Panc1 (cell line): ENCODE data around the gene DST. TPM values are rescaled to one million over a fixed set of nuclear protein-coding genes. Genes with fewer than 3 reads are reported as not detected.

Experiments used
- ATAC-seq: fragments of 200-7000 bp; cut with Tn5 transposase; 2 replicates; pipeline ENCODE4 v1.9.1; 2020; ENCODE audit warnings: mild to moderate bottlenecking, moderate library complexity
- BruUV-seq: library from RNA; stranded (reverse); fragments of 400-500 nt; replicated peaks from 2 replicates; lab custom pipeline; 2021; lab: Mats Ljungman, UMichigan
- CTCF ChIA-PET: fragments of 300-600 bp; sonication (Branson Sonifier 250); formaldehyde crosslinking; loops from one replicate; lab custom pipeline; 2022; ENCODE audit warnings: antibody characterized with exemption; lab: Charles Lee
- POLR2A ChIA-PET: fragments of 300-600 bp; sonication (Branson Sonifier 250); formaldehyde crosslinking; loops from one replicate; lab custom pipeline; 2022; ENCODE audit warnings: antibody characterized with exemption; lab: Charles Lee
- DNase-seq: peaks from one replicate; pipeline ENCODE4 v3.0.0-alpha.2; 2010; ENCODE audit warnings: low read depth, low spot score
- H3K27ac ChIP-seq: 2 replicates; pipeline ENCODE4 v1.5.1; 2011; ENCODE audit warnings: mild to moderate bottlenecking, low read length, inconsistent platforms
- H3K27me3 ChIP-seq: fragments of 200-500 bp; sonication (Bioruptor generic); 2 replicates; pipeline ENCODE4 v1.6.0; 2014; ENCODE audit warnings: low read length, inconsistent platforms; ENCODE audit not compliant: control insufficient read depth, insufficient read depth
- H3K36me3 ChIP-seq: fragments of 200-500 bp; sonication (Bioruptor generic); 2 replicates; pipeline ENCODE4 v1.5.1; 2014; ENCODE audit warnings: inconsistent platforms, mild to moderate bottlenecking, low read length, moderate library complexity; ENCODE audit not compliant: control insufficient read depth, insufficient read depth
- H3K4me1 ChIP-seq: 2 replicates; pipeline ENCODE4 v1.5.1; 2011; ENCODE audit warnings: inconsistent platforms, mild to moderate bottlenecking, low read length, moderate library complexity; ENCODE audit not compliant: control insufficient read depth, insufficient read depth
- H3K4me3 ChIP-seq, 2 experiments: 2 replicates each; pipeline ENCODE4 v1.5.1; 2011 to 2012; ENCODE audit warnings: low read depth in 2 of 2, low read length in 2 of 2, mild to moderate bottlenecking in 2 of 2, inconsistent platforms in 1 of 2, moderate library complexity in 1 of 2
- H3K9me3 ChIP-seq: fragments of 200-500 bp; sonication (Bioruptor generic); 2 replicates; pipeline ENCODE4 v1.5.1; 2014; ENCODE audit warnings: low read depth, mild to moderate bottlenecking, inconsistent platforms, low read length, moderate library complexity; ENCODE audit not compliant: control insufficient read depth, insufficient read depth
- POLR2AphosphoS5 ChIP-seq: IDR thresholded peaks from 2 replicates; pipeline ENCODE4 v1.6.1; 2012; ENCODE audit warnings: mild to moderate bottlenecking, low read depth, low read length, moderate library complexity
- SIN3A ChIP-seq: IDR thresholded peaks from 2 replicates; pipeline ENCODE4 v1.6.1; 2012; ENCODE audit warnings: low read depth, mild to moderate bottlenecking, low read length, moderate library complexity, borderline replicate concordance; ENCODE audit not compliant: insufficient read depth
- TCF7L2 ChIP-seq: IDR thresholded peaks from 2 replicates; pipeline ENCODE4 v1.6.1; 2011; ENCODE audit warnings: mild to moderate bottlenecking, low read depth, low read length, inconsistent platforms
- in situ Hi-C: cut with HindIII; loops from 2 replicates; pipeline ENCODE4 v1.10.0; 2016; ENCODE audit warnings: low sequenced_read_pairs, low pct_unique_long_range_greater_than_20kb
- intact Hi-C: fragments of 100-400 bp; cut with micrococcal nuclease; formaldehyde crosslinking; loops from one replicate; pipeline ENCODE4 v1.10.0; 2022; ENCODE audit not compliant: unreplicated experiment
- total RNA-seq: library from RNA; stranded (reverse); gene quantifications from one replicate; pipeline ENCODE4 v1.2.1, GENCODE V29; 2021; ENCODE audit not compliant: unreplicated experiment
- TF ChIP-seq, protein P1 (sequence below): fragments of 450-650 bp; IDR thresholded peaks from 2 replicates; pipeline ENCODE4 v1.5.1; 2017; ENCODE audit warnings: mild to moderate bottlenecking
- TF ChIP-seq, protein P2 (sequence below), 2 experiments: IDR thresholded peaks; 2 replicates each; pipeline ENCODE4 v1.6.1; 2011 to 2012; ENCODE audit warnings: low read depth in 2 of 2, control low read depth in 1 of 2, low read length in 1 of 2, mild to moderate bottlenecking in 1 of 2, moderate library complexity in 1 of 2; ENCODE audit not compliant: insufficient read depth in 1 of 2

DST gene
- total RNA-seq, 1 experiment from 2014 or later, result 230 TPM

DNA sequence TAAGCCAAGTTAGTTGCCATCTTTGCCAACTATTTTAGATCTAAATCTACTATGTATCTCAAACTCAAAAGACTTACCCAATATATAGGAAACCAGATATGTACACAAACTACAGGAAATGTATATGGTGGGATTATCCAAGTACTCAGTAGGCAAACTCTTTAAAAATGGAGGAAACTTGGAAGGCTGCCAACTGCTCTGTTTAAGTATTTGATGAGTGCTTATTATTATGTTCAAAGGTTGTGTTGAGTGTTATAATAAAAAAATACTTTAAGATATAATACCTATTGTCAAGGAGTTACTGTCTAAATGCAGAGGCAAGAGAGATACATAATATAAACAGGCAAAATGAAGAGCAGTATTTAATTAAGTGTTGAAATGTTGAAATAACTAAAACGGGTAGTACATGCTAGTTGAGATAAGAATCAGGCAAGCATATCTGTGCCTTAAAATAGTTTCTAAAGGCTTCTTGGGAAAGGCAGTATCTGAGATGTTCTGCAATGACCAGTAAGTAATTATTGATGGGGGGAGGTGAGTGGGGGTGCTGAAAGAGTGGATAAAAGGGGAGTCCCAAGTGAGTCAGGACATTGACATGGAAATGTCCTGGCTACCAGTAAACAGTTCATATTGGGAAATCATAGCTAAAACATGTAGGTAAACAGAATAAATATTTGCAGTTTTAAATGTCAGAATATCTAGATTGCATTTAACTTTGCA lies 6.5 kb upstream of the DST start:
- intact Hi-C loops, result no loop called here
- ChIA-PET CTCF (interaction anchor here (0.5 kb wide), 1 partner anchor 63 kb away, joined by 3 read pairs; no protein-coding TSS in a partner anchor), POLR2A (interaction anchor here (0.5 kb wide), 1 partner anchor 55 kb away, joined by 9 read pairs; no protein-coding TSS in a partner anchor)
- DNase-seq (no peak), ATAC-seq (no peak)
- no peaks in the 10 kb centered on the region for H3K9me3 ChIP-seq
- in situ Hi-C loops, result no loop called here
- peaks cover 10% of the 10 kb centered on the region for H3K4me1 ChIP-seq
- peaks cover 29% of the 10 kb centered on the region for H3K36me3 ChIP-seq
- H3K27ac ChIP-seq, result no peak overlapping the region
- no peaks in the 10 kb centered on the region for H3K27me3 ChIP-seq
- BruUV-seq, result no TSS peak
- no peak overlapping the region for H3K4me3 ChIP-seq
- TF ChIP-seq POLR2AphosphoS5, result no peak
- TF ChIP-seq TCF7L2, result no peak
- TF ChIP-seq, protein P1, sequence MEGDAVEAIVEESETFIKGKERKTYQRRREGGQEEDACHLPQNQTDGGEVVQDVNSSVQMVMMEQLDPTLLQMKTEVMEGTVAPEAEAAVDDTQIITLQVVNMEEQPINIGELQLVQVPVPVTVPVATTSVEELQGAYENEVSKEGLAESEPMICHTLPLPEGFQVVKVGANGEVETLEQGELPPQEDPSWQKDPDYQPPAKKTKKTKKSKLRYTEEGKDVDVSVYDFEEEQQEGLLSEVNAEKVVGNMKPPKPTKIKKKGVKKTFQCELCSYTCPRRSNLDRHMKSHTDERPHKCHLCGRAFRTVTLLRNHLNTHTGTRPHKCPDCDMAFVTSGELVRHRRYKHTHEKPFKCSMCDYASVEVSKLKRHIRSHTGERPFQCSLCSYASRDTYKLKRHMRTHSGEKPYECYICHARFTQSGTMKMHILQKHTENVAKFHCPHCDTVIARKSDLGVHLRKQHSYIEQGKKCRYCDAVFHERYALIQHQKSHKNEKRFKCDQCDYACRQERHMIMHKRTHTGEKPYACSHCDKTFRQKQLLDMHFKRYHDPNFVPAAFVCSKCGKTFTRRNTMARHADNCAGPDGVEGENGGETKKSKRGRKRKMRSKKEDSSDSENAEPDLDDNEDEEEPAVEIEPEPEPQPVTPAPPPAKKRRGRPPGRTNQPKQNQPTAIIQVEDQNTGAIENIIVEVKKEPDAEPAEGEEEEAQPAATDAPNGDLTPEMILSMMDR, result no peak
- no peak for TF ChIP-seq SIN3A
- TF ChIP-seq, protein P2, sequence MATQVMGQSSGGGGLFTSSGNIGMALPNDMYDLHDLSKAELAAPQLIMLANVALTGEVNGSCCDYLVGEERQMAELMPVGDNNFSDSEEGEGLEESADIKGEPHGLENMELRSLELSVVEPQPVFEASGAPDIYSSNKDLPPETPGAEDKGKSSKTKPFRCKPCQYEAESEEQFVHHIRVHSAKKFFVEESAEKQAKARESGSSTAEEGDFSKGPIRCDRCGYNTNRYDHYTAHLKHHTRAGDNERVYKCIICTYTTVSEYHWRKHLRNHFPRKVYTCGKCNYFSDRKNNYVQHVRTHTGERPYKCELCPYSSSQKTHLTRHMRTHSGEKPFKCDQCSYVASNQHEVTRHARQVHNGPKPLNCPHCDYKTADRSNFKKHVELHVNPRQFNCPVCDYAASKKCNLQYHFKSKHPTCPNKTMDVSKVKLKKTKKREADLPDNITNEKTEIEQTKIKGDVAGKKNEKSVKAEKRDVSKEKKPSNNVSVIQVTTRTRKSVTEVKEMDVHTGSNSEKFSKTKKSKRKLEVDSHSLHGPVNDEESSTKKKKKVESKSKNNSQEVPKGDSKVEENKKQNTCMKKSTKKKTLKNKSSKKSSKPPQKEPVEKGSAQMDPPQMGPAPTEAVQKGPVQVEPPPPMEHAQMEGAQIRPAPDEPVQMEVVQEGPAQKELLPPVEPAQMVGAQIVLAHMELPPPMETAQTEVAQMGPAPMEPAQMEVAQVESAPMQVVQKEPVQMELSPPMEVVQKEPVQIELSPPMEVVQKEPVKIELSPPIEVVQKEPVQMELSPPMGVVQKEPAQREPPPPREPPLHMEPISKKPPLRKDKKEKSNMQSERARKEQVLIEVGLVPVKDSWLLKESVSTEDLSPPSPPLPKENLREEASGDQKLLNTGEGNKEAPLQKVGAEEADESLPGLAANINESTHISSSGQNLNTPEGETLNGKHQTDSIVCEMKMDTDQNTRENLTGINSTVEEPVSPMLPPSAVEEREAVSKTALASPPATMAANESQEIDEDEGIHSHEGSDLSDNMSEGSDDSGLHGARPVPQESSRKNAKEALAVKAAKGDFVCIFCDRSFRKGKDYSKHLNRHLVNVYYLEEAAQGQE (IDR thresholded peaks at IDR 0.05; ENCODE audit: insufficient read depth in 1 of 2, low read depth in 2 of 2, low read length in 1 of 2), result no peak

DNA sequence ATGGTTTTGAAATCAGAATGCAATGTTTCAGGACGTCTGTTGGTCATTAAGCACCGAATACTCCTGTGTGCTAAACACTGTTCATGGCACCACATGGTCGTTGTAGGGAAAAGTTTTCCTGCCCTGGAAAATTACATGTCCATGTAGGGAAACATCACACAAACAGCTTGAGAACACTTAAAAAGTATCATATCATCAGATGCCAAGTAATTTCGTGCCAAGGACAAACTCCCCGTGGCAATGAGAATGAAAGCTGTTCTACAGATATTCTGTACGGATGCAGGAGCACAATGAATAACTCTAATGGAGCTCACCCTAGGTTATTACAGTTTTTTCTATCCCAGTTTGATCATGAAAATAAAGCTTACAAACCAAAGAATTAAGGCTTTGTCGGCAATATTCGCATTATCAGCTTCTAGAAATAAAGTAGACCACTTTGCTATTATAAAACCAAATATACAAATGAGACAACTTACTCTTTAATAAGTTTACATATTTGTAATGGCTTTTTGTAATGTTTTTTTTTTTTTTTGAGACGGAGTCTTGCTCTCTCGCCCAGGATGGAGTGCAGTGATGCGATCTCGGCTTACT lies 4.6 kb upstream of the DST start:
- no peak for DNase-seq
- Histone ChIP-seq H3K27ac (no peak overlapping the region), H3K27me3 (no peaks in the 10 kb centered on the region), H3K9me3 (no peaks in the 10 kb centered on the region), H3K36me3 (peaks cover 29% of the 10 kb centered on the region), H3K4me3 (no peak overlapping the region), H3K4me1 (peaks cover 5% of the 10 kb centered on the region; the same call in 1 of the 2 replicates)
- intact Hi-C loops (no loop called here), in situ Hi-C loops (no loop called here)
- ATAC-seq, result no peak
- ChIA-PET POLR2A (interaction anchor here (0.7 kb wide), 1 partner anchor 17 kb away, joined by 4 read pairs; no protein-coding TSS in a partner anchor), CTCF (no interaction called here)
- BruUV-seq, result no TSS peak
- TF ChIP-seq, protein P1, result no peak
- no peak for TF ChIP-seq TCF7L2
